Choroid plexus epithelial cell (primary cell): Measurements from ENCODE around the gene HOXC11.

Source experiments
- DNase-seq: peaks from one replicate; pipeline ENCODE4 v3.0.0-alpha.2; 2010; ENCODE audit warnings: low read depth
- H3K4me3 ChIP-seq: 2 replicates; pipeline ENCODE4 v1.5.1; 2011; ENCODE audit warnings: low read depth, mild to moderate bottlenecking, control low read depth, low read length, moderate library complexity
- CTCF ChIP-seq: conservative IDR thresholded peaks from 2 replicates; pipeline ENCODE4 v1.5.1; 2011; ENCODE audit warnings: low read depth, mild to moderate bottlenecking, control low read depth, inconsistent platforms, low read length, moderate library complexity

Gene HOXC11

GRCh38 chr12:53972722-53973235 is at the start of gene HOXC11:
Gene HOXC11, plus strand, starts transcription at chr12:53973126. Its CDS starts 116 bp downstream, at chr12:53973242.
- no peak for DNase-seq
- H3K4me3 ChIP-seq: no peak within 1 kb of the TSS
- no peak for TF ChIP-seq CTCF

GRCh38 chr12:53924521-53925405 is 48.2 kb upstream of the HOXC11 start:
- no peak for TF ChIP-seq CTCF
- no peak for DNase-seq
- H3K4me3 ChIP-seq: no peak overlapping the region

- TF ChIP-seq CTCF: no peak
These were observed 45.5 kb upstream of the HOXC11 start for GRCh38 chr12:53927220-53928029.

GRCh38 chr12:53928054-53928835 is 44.7 kb upstream of the HOXC11 start:
- no peak overlapping the region for H3K4me3 ChIP-seq
- TF ChIP-seq CTCF: no peak
- DNase-seq: no peak

More at GRCh38 chr12:53927220-53928029, 45.5 kb upstream of the HOXC11 start:
- no peak overlapping the region for H3K4me3 ChIP-seq
- no peak for DNase-seq

- no peak overlapping the region for H3K4me3 ChIP-seq
- no peak for TF ChIP-seq CTCF
These were observed 43.4 kb upstream of the HOXC11 start for GRCh38 chr12:53929527-53929926.

GRCh38 chr12:53930591-53931255 is 42.2 kb upstream of the HOXC11 start:
- no peak for DNase-seq
- H3K4me3 ChIP-seq: no peak overlapping the region
- TF ChIP-seq CTCF: no peak

More at GRCh38 chr12:53929527-53929926, 43.4 kb upstream of the HOXC11 start:
- no peak for DNase-seq
